RWPE1 (cell line): ENCODE results near the gene PRMT2.

Experiments
- CTCF ChIA-PET: fragments of 350-600 bp; sonication (Branson Sonifier 250); formaldehyde crosslinking; extraction: SDS; loops from one replicate; lab custom pipeline; 2021; lab: Yijun Ruan, JAX
- POLR2A ChIA-PET: fragments of 400-600 bp; formaldehyde crosslinking; extraction: SDS; loops from one replicate; lab custom pipeline; 2020; ENCODE audit warnings: antibody characterized with exemption; ENCODE audit not compliant: low non-redundant PET; lab: Yijun Ruan, JAX
- DNase-seq: peaks from one replicate; pipeline ENCODE4 v3.0.0; 2012; ENCODE audit warnings: low spot score
- H3K27ac ChIP-seq: fragments of 450-650 bp; 2 replicates; pipeline ENCODE4 v1.5.1; 2017
- CTCF ChIP-seq: fragments of 450-650 bp; conservative IDR thresholded peaks from 2 replicates; pipeline ENCODE4 v1.5.1; 2017; ENCODE audit warnings: low read depth, mild to moderate bottlenecking

PRMT2 gene

GRCh38 chr21:46645840-46646239, 10.4 kb downstream of the PRMT2 start:
- DNase-seq, result no peak
- CTCF ChIA-PET, result no interaction called here

GRCh38 chr21:46646541-46647154, 11.2 kb downstream of the PRMT2 start:
- POLR2A ChIA-PET, result no interaction called here
- CTCF ChIA-PET, result no interaction called here
- no peak for TF ChIP-seq CTCF
- no peak overlapping the region for H3K27ac ChIP-seq
- DNase-seq, result no peak

More at GRCh38 chr21:46645840-46646239, 10.4 kb downstream of the PRMT2 start:
- no peak for TF ChIP-seq CTCF
- POLR2A ChIA-PET, result no interaction called here
- no peak overlapping the region for H3K27ac ChIP-seq

- H3K27ac ChIP-seq, result no peak overlapping the region
- ChIA-PET CTCF (no interaction called here), POLR2A (no interaction called here)
- no peak for TF ChIP-seq CTCF
- DNase-seq, result no peak
Observed at GRCh38 chr21:46648539-46648938, 13.1 kb downstream of the PRMT2 start.

- H3K27ac ChIP-seq, result no peak overlapping the region
- POLR2A ChIA-PET, result no interaction called here
- no peak for DNase-seq
- CTCF ChIA-PET, result no interaction called here
- no peak for TF ChIP-seq CTCF
Observed at GRCh38 chr21:46649356-46649755, 13.9 kb downstream of the PRMT2 start.

- CTCF ChIA-PET, result no interaction called here
- POLR2A ChIA-PET, result no interaction called here
- no peak for DNase-seq
- TF ChIP-seq CTCF, result no peak
- H3K27ac ChIP-seq, result no peak overlapping the region
Observed at GRCh38 chr21:46650476-46651098, 15.1 kb downstream of the PRMT2 start.

- DNase-seq, result no peak
- CTCF ChIA-PET, result no interaction called here
- no peak overlapping the region for H3K27ac ChIP-seq
- POLR2A ChIA-PET, result no interaction called here
- TF ChIP-seq CTCF, result no peak
Observed at GRCh38 chr21:46651121-46651520, 15.6 kb downstream of the PRMT2 start.
